Neuronal stem cell (in vitro differentiated cells): ENCODE data around the gene FMN1.

Experiments
- DNase-seq: peaks from one replicate; pipeline ENCODE4 v3.0.0-alpha.2; 2013; ENCODE audit warnings: low spot score
- H2AFZ ChIP-seq: one replicate; pipeline ENCODE4 v1.6.1; 2013; ENCODE audit warnings: mild to moderate bottlenecking, low read length, inconsistent platforms
- H2AK5ac ChIP-seq: 2 replicates; pipeline ENCODE4 v1.6.1; 2013; ENCODE audit warnings: low read depth, mild to moderate bottlenecking, inconsistent platforms, low read length, moderate library complexity, mixed read lengths
- H2BK120ac ChIP-seq: 2 replicates; pipeline ENCODE4 v1.6.1; 2013; ENCODE audit warnings: low read depth, mild to moderate bottlenecking, inconsistent platforms, low read length, moderate library complexity, mixed read lengths
- H2BK12ac ChIP-seq: one replicate; pipeline ENCODE4 v1.6.1; 2013; ENCODE audit warnings: low read length, inconsistent platforms
- H2BK15ac ChIP-seq: 2 replicates; pipeline ENCODE4 v1.6.1; 2013; ENCODE audit warnings: mild to moderate bottlenecking, low read length, inconsistent platforms, mixed read lengths
- H2BK5ac ChIP-seq: one replicate; pipeline ENCODE4 v1.6.1; 2013; ENCODE audit warnings: inconsistent platforms, mild to moderate bottlenecking, low read length, moderate library complexity
- H3K14ac ChIP-seq: one replicate; pipeline ENCODE4 v1.6.1; 2013; ENCODE audit warnings: low read length, inconsistent platforms
- H3K18ac ChIP-seq: 2 replicates; pipeline ENCODE4 v1.6.1; 2013; ENCODE audit warnings: low read length, inconsistent platforms
- H3K23ac ChIP-seq: 2 replicates; pipeline ENCODE4 v1.6.1; 2013; ENCODE audit warnings: low read depth, mild to moderate bottlenecking, mixed read lengths, low read length, inconsistent platforms; ENCODE audit not compliant: poor library complexity
- H3K27ac ChIP-seq: replicated peaks from 3 replicates; pipeline ENCODE4 v1.5.1; 2013; ENCODE audit warnings: low read length, inconsistent platforms
- H3K27me3 ChIP-seq, 3 experiments: 2 replicates each; pipeline ENCODE4 v1.6.1; 2013; ENCODE audit warnings: low read length in 3 of 3, mild to moderate bottlenecking in 2 of 3, inconsistent platforms in 1 of 3, low read depth in 1 of 3, mixed read lengths in 1 of 3, moderate library complexity in 1 of 3; ENCODE audit not compliant: control insufficient read depth in 3 of 3, insufficient read depth in 3 of 3
- H3K36me3 ChIP-seq, 2 donors: replicated peaks in 1 of 2; 2 replicates each; pipeline ENCODE4 v1.6.1; 2013; ENCODE audit warnings: low read length in 2 of 2; ENCODE audit not compliant: control insufficient read depth in 2 of 2, insufficient read depth in 2 of 2
- H3K4ac ChIP-seq: 2 replicates; pipeline ENCODE4 v1.6.1; 2013; ENCODE audit warnings: inconsistent platforms, mild to moderate bottlenecking, low read length, moderate library complexity
- H3K4me1 ChIP-seq, 2 donors: 1 replicate in 1 of 2; 2 replicates in 1 of 2; pipeline ENCODE4 v1.6.1; 2013; ENCODE audit warnings: low read length in 2 of 2, low read depth in 1 of 2; ENCODE audit not compliant: control insufficient read depth in 2 of 2, insufficient read depth in 1 of 2
- H3K4me2 ChIP-seq: one replicate; pipeline ENCODE4 v1.6.1; 2013; ENCODE audit warnings: mild to moderate bottlenecking, low read length, inconsistent platforms; ENCODE audit not compliant: insufficient read depth, poor library complexity, severe bottlenecking
- H3K4me3 ChIP-seq, 2 donors: 2 replicates each; pipeline ENCODE4 v1.5.1; 2013; ENCODE audit warnings: low read length in 2 of 2, mild to moderate bottlenecking in 2 of 2, inconsistent platforms in 1 of 2, moderate library complexity in 1 of 2
- H3K79me1 ChIP-seq: one replicate; pipeline ENCODE4 v1.6.1; 2013; ENCODE audit warnings: low read depth, mild to moderate bottlenecking, inconsistent platforms, low read length, moderate library complexity
- H3K9ac ChIP-seq: one replicate; pipeline ENCODE4 v1.6.1; 2013; ENCODE audit warnings: mild to moderate bottlenecking, low read depth, low read length, inconsistent platforms; ENCODE audit not compliant: poor library complexity
- H3K9me3 ChIP-seq, 2 donors: replicated peaks in 1 of 2; 2 replicates each; pipeline versions ENCODE3 to v1.6.1; 2013; ENCODE audit warnings: low read length in 2 of 2, mild to moderate bottlenecking in 2 of 2, inconsistent platforms in 1 of 2, low read depth in 1 of 2, mixed read lengths in 1 of 2, moderate library complexity in 1 of 2; ENCODE audit not compliant: control insufficient read depth in 2 of 2, insufficient read depth in 1 of 2
- H4K8ac ChIP-seq: one replicate; pipeline ENCODE4 v1.6.1; 2013; ENCODE audit warnings: low read depth, mild to moderate bottlenecking, inconsistent platforms, low read length, moderate library complexity
- H4K91ac ChIP-seq: one replicate; pipeline ENCODE4 v1.6.1; 2013; ENCODE audit warnings: low read length, low read depth, mild to moderate bottlenecking, inconsistent platforms; ENCODE audit not compliant: poor library complexity
- WGBS, 2 donors: extraction: QIAGEN DNeasy Blood & Tissue Kit; methylation state at CpG; one replicate each; pipeline ENCODE4 v1.1.7; 2013; ENCODE audit warnings: missing lambda C conversion rate in 2 of 2, mixed read lengths in 1 of 2; ENCODE audit not compliant: insufficient read length in 2 of 2, insufficient replicate concordance in 1 of 2; ENCODE audit errors: extremely low coverage in 2 of 2; 5-methylcytosine and 5-hydroxymethylcytosine counted together

Gene FMN1

DNA sequence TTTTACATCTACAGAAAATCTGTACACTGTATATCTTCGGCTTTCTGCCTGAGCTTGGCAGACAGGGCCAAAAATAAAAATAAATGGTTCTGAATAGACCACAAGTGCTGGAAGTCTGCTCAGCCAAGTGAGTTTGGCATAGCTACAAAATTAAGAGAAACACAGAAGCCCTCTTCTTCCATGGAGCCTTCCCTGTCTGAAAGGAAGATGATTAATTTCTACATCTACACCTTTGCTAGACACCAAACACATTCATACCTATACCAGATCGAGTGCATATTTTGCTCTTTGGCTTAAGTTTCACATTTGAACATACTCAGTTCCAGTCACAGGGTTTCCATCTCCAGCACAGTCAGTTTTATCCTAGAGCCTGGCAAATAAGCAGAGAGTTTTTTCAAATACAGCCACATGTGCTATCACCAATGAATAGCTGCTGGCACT lies 252.1 kb downstream of the FMN1 start:
- Histone ChIP-seq H3K4ac (no peak overlapping the region), H3K4me1 (no peaks in the 10 kb centered on the region), H3K9me3 (peaks cover 0 to 2% of the 10 kb centered on the region in 2 donors), H4K8ac (no peak overlapping the region), H3K36me3 (no peaks in the 10 kb centered on the region), H2BK15ac (no peak overlapping the region), H3K27ac (no peak overlapping the region), H2AK5ac (no peak overlapping the region), H2BK12ac (no peak overlapping the region), H3K23ac (no peak overlapping the region), H3K14ac (no peak overlapping the region), H3K9ac (no peak overlapping the region), H3K4me3 (no peak overlapping the region), H2AFZ (no peak overlapping the region), H3K79me1 (no peaks in the 10 kb centered on the region), H2BK5ac (no peak overlapping the region), H4K91ac (no peak overlapping the region), H3K18ac (no peak overlapping the region), H2BK120ac (no peak overlapping the region), H3K27me3 (no peaks in the 10 kb centered on the region), H3K4me2 (no peak overlapping the region)
- no CpG with 5 or more reads among the region's 2 CpGs for WGBS, 2 donors
- no peak for DNase-seq

- Histone ChIP-seq H3K23ac (no peak overlapping the region), H3K4ac (no peak overlapping the region), H3K9ac (no peak overlapping the region), H2BK12ac (no peak overlapping the region), H4K91ac (no peak overlapping the region), H2BK120ac (no peak overlapping the region), H2AFZ (no peak overlapping the region), H3K4me3 (no peak overlapping the region), H3K4me2 (no peak overlapping the region), H3K27ac (no peak overlapping the region), H4K8ac (no peak overlapping the region), H2BK15ac (no peak overlapping the region), H3K27me3 (no peaks in the 10 kb centered on the region), H2BK5ac (no peak overlapping the region), H3K36me3 (no peaks in the 10 kb centered on the region), H3K18ac (no peak overlapping the region), H2AK5ac (no peak overlapping the region), H3K79me1 (no peaks in the 10 kb centered on the region), H3K9me3 (peaks cover 0 to 2% of the 10 kb centered on the region in 2 donors), H3K14ac (no peak overlapping the region), H3K4me1 (no peaks in the 10 kb centered on the region)
- no peak for DNase-seq
- WGBS, 2 donors = no CpG with 5 or more reads among the region's 6 CpGs
These were observed 252.7 kb downstream of the FMN1 start for GRCh38 chr15:32941823-32942222.

DNA sequence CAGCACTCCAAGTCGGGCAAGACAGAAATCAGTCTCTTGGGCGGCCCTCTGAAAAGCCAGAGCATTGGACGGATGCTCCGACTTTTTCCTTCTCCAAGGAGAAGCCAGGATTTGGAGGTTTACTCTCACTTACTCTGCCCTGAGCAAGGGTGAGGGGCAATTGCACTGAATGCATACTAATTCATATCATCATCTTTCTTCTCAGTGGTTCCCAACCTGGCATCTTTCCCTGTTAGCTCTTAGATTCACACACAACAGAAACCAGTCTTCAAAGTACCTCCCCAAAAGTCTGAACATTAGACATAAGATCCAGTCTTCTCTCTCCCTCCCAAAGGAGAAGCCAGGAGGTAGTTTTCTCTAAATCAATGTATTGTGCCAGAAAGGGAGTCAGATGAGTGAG lies 257.5 kb downstream of the FMN1 start:
- H3K4me2 ChIP-seq = no peak overlapping the region
- H3K79me1 ChIP-seq = no peaks in the 10 kb centered on the region
- H3K4me3 ChIP-seq = no peak overlapping the region
- no peak overlapping the region for H2BK15ac ChIP-seq
- H3K4ac ChIP-seq = no peak overlapping the region
- no peaks in the 10 kb centered on the region for H3K4me1 ChIP-seq
- H4K8ac ChIP-seq = no peak overlapping the region
- no peak overlapping the region for H3K27ac ChIP-seq
- no peak overlapping the region for H3K18ac ChIP-seq
- DNase-seq = no peak
- no peak overlapping the region for H2BK12ac ChIP-seq
- H3K36me3 ChIP-seq = no peaks in the 10 kb centered on the region
- peaks cover 2 to 3% of the 10 kb centered on the region in 2 donors for H3K9me3 ChIP-seq
- no peak overlapping the region for H4K91ac ChIP-seq
- no peak overlapping the region for H3K9ac ChIP-seq
- no peak overlapping the region for H2BK5ac ChIP-seq
- no peak overlapping the region for H2AFZ ChIP-seq
- H2AK5ac ChIP-seq = no peak overlapping the region
- H3K27me3 ChIP-seq = no peaks in the 10 kb centered on the region
- no peak overlapping the region for H3K23ac ChIP-seq
- no CpG with 5 or more reads among the region's 4 CpGs for WGBS, 2 donors
- H2BK120ac ChIP-seq = no peak overlapping the region
- no peak overlapping the region for H3K14ac ChIP-seq

DNA sequence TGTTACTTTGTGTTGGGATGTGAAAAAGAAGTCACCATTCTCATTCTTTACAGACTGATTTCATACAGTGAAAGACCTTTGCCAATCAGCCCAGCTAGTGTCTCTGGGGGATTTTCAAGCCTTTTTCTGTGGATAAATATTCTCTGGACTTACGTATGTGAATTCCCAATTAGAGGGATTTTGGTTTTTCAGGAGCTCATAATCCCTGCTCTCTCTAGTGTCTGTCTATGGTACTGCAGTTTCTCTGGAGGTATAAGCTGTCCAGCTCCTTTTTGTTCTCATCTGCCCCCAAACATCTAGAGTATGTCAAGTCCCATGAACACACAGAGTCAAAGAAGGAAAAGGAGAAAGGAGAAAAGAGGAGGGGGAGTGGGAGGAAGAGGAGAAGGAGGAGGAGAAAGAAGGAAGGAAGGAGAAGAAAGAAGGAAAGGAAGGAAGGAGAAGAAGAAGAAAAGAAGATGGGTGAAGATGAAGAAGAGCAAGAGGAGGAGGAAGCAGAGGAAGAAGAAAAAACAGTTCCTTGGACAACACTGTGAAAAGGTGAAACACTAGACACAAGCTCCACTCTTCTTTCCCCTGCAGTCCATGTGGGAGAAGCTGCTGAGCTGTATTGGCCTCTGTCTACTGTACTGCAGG lies 258.1 kb downstream of the FMN1 start:
- Histone ChIP-seq H3K4me1 (no peaks in the 10 kb centered on the region), H2BK12ac (no peak overlapping the region), H3K79me1 (no peaks in the 10 kb centered on the region), H3K18ac (no peak overlapping the region), H3K4me2 (no peak overlapping the region), H3K36me3 (no peaks in the 10 kb centered on the region), H4K91ac (no peak overlapping the region), H2BK5ac (no peak overlapping the region), H3K27ac (no peak overlapping the region), H3K23ac (no peak overlapping the region), H3K14ac (no peak overlapping the region), H2BK15ac (no peak overlapping the region), H2AFZ (no peak overlapping the region), H3K4ac (no peak overlapping the region), H3K27me3 (no peaks in the 10 kb centered on the region), H3K9ac (no peak overlapping the region), H3K4me3 (no peak overlapping the region), H2BK120ac (no peak overlapping the region), H2AK5ac (no peak overlapping the region), H3K9me3 (peaks cover 2 to 3% of the 10 kb centered on the region in 2 donors), H4K8ac (no peak overlapping the region)
- no CpG with 5 or more reads among the region's 1 CpG for WGBS, 2 donors
- DNase-seq = no peak
